GM19035 (cell line): ENCODE measurements around the gene KLHDC3.
"Not testable (repeated sequence)": the region's sequence is repeated elsewhere in the genome, so short reads cannot be mapped to it uniquely, and the experiment has no call there.

Experiments
- ATAC-seq: cut with Tn5 transposase; IDR thresholded peaks from one replicate; pipeline ENCODE4 v1.9.1; 2021; ENCODE audit not compliant: unreplicated experiment

Gene KLHDC3

DNA sequence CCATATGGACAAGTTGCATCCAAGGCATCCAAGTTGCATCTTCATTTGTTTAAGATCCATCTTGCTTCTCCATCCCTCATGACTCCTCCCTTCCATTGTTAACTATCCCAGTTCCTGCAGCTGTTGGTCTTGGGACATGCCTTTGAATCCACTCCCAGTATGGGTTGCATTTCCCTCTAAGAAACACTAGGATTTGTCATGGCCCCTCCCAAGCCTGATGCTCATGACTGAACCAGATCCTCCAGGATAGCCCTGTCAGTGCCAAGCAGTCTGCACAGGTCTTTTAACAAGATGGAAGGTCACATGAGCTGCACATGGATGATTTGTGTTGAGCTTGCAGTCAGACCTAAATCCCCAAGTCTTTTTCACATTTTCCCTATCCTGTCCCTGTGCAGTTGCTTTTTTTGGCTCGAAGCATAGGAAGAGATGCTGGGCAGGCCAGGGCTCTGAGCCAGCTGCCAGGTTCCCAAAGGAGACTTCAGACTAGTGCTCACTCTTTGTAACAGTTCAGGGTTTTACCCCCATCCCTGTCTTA, 25.5 kb upstream of the KLHDC3 start:
- ATAC-seq, result no peak

DNA sequence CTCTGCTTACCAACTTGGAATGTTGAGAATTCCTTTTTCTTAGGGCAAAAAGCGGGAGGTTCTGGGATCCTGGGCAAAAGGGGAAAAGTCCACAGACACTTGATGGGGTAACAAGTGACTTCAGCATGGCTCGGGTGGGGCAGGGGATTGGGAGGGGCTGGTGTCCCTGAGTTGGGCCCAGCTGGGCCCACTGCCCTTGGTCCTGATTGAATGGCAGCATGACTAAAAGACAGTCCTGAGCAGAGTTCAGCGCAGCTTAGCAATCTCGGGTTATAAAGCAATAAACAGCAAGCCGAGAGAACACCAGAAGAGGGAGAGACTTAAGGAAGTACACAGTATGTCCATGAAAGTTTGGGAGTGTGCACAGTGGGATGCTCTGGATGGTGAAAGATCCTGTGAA, 24.1 kb upstream of the KLHDC3 start:
- ATAC-seq, result no peak

DNA sequence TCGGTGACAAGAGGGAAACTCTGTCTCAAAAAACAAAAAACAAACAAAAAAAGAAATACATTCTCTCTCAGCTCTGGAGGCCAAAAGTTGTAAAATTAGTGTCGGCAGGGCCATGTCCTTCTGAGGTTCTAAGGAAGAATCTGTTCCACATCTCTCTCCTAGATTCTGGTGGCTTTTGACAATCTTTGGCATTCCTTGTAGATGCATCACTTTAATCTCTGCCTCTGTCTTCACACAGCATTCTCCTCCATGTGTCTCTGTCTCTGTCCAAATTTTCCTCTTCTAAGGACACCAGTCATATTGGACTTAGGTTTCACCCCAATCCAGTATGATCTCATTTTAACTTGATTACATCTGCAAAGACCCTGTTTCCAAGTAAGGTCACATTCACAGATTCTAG, 20.6 kb upstream of the KLHDC3 start:
- ATAC-seq, result no peak

DNA sequence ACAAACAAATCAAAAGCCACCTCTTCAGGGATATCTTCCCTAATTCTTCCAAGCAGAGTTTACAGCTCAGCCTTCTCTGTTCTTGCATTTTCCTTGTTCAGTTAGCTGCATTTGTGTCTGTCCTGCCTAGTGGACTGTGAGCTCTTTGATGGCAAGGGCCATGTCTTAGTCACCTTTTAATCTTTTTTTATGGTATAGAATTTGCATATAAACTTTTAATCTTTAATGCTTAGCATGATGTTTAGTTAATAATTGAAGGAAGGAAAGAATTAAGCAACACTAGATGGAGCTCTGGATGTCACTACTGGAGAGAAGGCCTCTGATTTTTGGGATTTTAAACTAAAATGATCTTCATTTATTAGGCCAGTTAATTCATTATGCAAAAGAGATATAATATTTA, 17.5 kb upstream of the KLHDC3 start:
- ATAC-seq, result no peak

DNA sequence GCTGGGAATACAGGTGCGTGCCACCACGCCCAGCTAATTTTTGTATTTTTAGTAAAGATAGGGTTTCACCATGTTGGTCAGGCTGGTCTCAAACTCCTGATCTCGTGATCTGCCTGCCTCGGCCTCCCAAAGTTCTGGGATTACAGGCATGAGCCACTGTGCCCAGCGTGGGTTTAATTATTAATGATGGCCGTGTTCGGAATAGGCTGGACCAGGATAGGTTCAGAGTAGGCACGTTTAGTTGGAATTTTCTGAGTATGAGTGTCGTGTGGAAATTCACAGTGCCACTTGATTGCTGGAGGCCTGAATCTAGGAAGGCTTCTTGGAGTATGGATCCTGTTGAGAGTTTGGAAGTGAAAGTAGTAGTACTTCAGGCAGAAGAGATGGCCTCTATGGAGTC, 15.8 kb upstream of the KLHDC3 start:
- not testable (repeated sequence) for ATAC-seq

DNA sequence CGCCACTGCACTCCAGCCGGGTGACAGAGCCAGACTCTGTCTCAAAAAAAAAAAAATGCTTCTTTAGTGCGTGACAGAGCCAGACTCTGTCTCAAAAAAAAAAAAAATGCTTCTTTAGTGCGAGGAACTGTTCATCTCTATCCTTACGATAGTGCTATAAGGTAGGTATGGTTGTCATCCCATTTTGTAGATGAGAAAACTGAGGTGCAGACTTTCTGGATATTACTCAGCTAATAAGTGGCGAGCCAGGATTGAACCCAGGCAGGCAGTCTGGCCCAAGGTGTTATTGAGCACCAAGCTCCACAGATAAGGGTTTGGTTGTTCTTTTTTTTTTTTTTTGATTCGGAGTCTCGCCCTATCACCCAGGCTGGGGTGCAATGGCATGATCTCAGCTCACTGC, 12.2 kb upstream of the KLHDC3 start:
- ATAC-seq, result no peak

DNA sequence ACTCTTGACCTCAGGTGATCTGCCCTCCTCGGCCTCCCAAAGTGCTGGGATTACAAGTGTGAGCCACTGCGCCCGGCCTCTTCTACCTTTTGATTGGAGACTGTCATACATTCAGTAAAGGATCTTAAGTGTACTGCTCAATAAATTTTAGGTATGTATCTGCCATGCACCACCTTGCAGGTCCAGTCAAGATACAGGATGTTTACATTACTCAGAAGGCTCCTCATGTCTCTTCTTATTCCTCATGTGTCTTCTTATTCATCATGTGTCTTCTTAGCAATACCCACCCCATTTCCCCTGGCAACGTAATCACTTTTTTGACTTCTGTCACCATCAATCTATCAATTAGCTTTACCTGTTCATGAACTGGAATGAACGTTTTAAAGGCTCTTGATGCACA, 8.2 kb upstream of the KLHDC3 start:
- ATAC-seq, result no peak

DNA sequence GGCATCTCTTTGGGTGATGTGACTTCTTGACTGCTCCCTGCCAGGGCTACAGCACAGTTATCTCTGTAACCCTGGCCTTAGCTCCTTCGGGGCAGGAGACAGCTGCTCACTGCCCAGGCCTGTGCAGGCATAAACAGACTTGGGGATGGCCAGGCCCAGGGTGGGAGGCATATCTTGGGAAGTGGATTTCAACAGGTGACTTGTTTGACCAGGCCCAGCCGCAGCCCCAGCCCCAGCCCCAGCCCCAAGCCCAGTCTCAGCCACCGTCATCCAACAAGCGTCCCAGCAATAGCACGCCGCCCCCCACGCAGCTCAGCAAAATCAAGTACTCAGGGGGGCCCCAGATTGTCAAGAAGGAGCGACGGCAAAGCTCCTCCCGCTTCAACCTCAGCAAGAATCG, 7.8 kb upstream of the KLHDC3 start:
- no peak for ATAC-seq

DNA sequence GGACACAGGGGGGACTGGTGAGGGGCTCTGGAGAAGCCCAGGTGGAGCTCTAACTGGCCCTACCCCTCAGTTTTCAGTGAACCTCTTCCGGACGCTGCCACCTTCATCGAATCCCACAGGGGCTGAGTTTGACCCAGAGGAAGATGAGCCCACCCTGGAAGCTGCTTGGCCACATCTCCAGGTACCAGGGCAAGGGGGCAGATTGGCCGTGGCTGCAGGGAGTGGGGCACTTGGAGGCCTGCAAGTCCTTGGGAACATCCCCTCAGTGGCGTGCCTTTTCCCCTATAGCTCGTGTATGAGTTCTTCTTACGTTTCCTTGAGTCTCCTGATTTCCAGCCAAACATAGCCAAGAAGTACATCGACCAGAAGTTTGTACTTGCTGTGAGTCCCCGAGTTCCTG, 6.9 kb upstream of the KLHDC3 start:
- no peak for ATAC-seq

DNA sequence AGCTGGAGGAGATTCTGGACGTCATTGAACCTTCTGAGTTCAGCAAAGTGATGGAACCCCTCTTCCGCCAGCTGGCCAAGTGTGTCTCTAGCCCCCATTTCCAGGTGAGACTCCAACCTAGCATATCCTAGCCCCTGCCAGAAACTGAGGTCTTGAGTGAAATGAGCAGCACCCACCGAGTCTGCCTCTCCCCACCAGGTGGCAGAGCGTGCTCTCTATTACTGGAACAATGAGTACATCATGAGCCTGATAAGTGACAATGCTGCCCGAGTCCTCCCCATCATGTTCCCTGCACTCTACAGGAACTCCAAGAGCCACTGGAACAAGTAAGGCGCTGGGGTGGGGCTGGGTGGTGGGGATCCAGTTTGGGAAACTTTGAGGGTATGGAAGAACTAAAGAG, 4.9 kb upstream of the KLHDC3 start:
- no peak for ATAC-seq

DNA sequence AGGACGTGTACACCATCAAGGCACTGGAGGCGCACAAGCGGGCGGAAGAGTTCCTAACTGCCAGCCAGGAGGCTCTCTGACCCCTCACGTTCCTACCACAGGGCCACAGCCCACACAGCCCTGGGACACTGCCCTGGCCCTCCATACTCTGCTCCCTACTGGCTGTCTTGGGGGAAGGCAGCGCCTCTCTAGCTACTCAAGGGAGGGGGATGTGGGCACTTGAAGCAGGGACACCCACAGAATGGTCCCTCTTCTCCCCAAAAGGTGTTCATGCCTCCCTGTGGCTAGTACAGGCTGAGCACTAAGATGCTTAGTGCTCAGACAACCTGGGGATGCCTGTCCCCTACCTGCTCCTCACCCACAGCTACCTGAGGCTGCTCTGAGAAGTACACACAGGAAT, 2.8 kb upstream of the KLHDC3 start:
- no peak for ATAC-seq

DNA sequence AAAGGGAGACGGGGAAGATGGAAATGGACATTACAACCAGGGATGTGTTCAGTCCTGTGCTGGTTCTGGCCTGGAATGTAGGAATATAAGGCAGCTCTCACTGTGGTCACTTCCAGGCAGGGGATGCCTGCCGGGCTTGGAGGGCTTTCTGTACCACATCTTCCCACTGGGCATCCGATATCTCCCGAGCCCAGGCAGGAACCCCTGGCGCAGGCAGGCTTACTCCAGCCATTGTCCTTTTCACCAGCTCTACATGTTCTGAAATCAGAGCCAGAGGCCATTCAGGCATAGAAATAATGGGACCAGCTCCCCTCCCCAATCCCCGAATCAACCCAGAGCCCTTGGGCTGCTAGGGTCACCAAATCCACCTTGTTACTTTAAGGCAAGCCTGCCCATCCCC, 1.7 kb upstream of the KLHDC3 start:
- no peak for ATAC-seq

DNA sequence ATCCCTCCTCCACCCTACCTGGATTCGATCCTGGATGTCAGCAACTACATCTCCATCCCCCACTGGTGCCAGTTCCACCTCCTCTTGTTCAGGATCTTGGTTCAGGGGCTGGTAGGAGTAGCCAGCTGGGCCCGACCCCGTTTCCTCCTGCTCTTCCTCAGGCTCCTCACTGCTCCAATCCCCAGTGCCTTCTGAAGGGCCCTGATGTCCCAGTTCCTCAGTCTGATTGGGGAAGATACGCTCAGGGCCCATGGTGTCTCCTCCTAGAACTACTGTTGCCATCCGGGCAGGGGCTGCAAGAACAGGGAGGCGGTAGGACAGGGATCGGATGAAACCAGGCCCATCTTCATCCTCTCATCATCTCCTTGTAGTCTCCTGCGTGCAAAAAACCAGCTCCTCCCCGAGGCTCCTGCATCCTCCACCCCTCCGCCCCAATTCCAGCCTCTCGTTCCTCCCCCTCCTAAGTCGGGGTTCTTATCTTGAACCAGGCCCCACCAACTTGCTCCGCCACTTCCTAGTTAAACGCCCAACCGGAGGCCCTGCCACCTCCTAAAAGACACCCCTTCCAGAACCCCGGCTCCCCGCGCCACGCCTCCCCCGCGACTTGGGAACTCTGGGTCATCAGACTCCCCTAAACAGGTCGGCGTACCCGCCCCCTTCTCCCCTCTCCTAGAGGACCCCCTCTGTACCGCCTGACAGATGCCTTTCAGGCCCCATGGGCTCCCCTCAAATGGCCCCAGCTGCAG, 779 bp upstream of the KLHDC3 start:
- no peak for ATAC-seq

DNA sequence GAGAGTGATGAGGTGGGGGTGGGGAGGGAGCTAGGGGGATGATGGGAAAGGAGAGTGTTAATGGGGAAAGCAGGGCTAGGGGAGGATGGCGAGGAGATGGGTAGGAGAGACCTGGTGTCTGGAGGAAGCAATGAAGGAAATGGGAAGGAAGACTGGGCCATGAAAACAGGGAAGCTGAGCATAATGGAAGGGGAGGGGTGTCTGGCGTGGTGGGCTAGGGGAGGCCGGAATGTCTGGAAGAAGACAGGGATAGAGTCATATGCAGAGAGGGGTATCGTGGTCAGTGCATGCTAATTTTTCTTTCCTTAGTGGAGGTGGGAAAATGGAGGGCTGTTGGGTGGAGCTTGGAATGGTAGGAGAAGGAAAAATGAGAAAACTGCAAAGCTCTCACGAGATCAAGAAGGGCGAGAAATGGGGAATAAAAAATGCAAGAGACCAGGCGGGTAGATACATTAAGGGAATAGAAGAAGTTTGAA, 423 bp downstream of the KLHDC3 start:
- peak; percentile 3 for ATAC-seq

DNA sequence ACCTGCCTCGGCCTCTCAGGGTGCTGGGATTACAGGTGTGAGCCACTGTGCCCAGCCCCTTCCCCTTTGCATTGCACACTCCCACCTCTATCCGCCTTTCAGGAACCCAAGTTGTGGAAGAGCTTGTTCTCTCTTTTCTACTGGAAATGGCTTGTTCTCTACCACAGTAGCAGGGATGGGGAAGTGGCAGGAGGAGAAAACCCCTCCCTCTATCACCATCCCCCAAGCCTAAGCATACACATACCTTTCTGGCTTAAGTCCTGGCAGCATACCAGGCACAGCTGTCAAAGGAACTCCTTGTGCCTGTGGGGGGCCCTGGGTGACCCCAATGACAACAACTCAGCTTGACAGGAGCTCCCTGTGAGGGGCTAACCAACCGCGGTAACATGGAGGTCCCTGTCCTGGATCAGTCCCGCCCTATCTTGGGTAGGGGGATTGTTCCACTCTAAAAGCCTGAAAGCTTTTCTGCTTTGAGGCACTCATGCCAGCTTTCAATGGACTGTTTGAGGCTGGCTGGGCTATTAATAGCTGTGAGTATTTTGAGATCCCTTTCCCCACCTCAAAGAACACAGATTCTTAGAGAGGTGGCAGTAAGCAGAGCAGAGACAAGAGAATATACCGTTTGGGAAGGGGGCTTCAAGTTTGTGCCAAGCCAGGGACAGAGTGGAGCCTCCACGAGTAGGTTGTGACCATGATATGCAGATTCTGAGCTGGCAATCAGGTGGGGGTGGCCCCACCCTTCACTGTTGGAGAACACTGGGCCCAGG, 2.3 kb downstream of the KLHDC3 start:
- no peak for ATAC-seq

DNA sequence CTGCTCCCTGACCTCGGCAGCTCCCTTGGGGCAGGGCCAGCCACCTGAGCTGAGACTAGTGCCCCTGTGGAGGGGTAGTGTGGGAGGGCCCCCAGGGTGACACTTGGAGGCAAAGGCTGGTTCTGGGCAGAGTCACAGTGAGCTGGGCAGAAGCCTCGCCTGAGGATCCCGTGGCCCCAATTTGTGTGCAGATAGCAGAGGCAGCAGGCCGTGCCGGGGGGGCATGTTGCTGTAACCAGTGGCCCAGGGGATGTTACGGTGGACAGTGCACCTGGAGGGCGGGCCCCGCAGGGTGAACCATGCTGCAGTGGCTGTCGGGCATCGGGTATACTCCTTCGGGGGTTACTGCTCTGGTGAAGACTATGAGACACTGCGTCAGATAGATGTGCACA, 2.9 kb downstream of the KLHDC3 start:
- ATAC-seq, result no peak

DNA sequence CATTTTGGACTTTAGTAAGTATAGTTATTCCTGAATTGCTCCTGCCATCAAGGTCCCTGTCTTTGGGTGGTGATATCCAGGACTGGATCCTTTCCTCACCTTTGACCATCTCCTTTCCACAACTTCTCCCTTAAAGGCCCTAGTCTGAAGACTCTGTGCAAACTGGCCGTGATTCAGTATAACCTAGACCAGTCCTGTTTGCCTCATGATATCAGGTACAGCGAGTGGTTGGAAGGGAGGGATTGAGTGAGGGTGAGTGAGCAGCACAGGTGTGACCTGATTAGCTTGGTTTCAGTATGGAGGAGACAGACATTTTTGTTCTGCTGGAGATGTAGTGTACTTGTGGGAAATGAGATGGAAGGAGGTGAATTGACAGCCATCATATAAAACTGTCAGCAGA, 5.1 kb downstream of the KLHDC3 start:
- ATAC-seq, result no peak

DNA sequence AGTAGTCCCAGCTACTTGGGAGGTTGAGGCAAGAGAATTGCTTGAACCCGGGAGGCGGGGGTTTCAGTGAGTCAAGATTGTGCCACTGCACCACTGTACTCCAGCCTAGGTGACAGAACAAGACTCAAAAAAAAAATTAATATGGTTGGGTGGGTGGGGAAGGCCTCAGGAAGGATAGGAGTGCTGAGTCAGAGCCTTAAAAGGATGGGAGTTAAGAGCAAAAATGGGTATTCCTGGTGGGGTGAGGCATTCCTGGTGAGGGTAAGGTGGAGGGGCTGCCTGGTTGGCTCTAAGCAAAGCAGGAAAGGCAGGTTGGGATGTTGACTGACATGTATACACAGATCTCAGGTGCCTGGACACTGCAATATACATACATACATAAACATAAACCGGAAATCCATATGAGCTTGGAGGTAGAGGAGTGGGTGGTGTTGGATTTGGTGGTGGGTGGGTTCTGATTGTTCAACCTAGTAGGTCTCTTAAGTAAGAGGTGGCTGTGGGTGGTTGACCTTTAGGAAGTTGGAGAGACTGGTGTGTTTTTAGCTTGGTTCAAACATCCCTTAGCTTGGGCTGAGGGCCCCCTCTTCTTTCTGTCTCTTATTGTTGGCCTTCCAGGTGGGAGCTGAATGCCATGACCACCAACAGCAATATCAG, 6.1 kb downstream of the KLHDC3 start:
- no peak for ATAC-seq

DNA sequence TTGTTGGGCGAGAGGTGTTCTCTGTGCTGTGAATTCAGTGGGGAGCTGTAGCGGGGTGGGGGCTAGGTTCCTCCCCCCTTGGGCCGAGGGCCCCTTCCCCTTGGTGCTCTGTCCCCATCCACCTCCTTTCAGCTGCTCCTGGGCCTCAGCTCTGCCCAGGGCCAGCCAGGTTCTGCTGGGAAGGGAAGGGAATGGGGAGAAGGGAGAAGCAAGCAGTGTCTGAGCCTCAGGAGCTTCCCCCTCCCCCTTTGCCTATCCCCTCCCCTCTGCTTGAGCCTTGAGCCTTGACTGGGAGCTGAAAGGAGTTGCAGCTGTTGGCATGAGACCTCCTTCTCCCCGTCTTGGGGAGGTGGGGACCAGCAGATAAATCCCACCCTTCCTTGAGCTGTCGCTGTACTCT, 6.8 kb downstream of the KLHDC3 start:
- no peak for ATAC-seq

DNA sequence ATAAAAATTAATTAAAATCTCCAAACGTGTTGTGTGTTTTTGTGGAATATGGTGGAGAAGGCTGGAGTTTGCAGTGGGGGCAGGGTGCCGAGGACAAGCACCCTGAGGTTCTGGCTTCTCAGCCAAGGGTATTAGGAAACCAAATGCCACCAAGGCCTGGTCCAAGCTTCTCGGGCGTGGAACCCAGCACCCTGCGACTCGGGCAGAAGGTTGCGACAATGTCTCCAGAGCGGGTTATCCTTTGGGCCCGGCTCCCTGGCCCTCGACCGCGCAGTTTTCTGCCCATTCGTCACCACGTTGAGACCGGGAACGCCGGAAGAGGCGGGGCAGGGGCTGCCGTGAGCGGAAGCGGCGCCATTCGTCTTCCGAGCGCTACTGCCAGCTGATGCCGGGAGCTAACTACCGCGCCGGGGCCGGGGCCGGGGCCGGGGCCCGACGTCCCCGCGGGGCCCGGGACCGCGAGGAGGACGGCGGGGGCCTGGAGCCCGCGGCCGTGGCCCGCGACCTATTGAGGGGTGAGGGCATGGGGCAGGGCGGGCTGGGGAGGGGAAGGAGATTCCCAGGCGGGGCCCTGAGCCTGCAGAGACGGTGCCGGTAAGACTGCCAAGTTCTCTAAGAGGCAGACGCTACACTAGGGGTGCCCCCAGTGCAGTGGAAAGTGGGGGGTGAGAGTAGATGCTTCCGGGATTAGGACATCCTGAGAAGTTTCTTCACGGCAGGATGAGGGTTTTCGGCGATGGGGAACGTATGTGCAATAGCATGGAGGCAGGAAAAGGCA, 7.4 kb downstream of the KLHDC3 start, which contains the start of gene RRP36:
Gene RRP36, plus strand, starts transcription at position 354 of the 778 bp plus-strand sequence. Its CDS starts 32 bp downstream, at position 386.
- ATAC-seq, result peak; percentile 83

DNA sequence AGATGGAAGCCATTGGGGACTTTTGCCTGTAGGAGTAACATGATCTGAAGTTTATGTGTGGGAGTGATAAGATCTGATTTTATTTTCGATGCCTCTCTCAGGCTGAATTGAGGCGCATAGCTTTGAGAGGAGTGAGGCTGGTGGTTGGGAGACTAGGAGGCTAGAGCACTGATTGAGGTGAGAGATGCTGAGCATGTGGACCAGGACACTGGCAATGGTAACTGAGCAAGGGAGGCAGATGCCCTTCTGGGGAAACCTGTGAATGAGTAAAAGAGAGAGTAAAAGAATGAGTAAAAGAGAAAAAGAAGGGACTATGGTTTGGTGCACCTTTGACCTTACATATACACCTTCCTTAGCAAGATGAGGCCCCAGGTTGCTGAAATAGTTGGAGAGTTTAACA, 10.4 kb downstream of the KLHDC3 start:
- no peak for ATAC-seq
